Measurements from ENCODE around the gene LIFR.

DNA sequence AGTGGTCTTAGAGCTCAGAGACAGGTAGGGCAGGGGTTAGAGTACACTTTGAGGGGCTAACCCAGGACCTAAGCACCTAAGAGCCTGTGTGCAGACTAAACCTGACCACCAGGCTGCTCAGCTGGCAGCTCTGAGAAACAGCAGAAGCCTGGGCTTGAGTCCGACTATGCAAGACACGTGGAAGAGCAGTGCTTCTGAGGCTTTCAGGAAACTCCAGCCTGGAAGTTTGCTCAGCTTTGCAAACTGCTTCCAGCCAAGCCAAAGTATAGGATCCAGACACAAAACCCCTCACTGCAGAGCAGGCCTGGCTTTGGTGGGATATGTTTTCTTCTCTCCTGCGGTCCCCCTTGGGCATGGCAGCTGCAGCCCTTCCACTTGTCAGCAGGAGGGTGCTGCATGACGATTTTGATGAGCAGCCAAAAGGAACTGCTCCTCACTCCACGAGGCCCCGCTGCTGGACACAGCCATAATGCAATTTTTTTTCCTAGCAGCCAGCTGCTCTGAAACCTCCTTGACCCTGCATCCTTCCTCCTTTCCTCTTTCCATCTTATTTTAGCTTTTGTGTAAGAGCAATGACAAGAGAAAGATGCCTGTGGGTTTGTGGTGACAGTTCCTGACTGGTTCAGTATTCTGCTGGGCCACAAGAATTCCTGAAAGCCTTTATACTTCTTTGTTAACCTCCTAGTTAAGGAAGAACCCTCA lies 123.1 kb downstream of the LIFR start:
- TF ChIP-seq, protein P1, sequence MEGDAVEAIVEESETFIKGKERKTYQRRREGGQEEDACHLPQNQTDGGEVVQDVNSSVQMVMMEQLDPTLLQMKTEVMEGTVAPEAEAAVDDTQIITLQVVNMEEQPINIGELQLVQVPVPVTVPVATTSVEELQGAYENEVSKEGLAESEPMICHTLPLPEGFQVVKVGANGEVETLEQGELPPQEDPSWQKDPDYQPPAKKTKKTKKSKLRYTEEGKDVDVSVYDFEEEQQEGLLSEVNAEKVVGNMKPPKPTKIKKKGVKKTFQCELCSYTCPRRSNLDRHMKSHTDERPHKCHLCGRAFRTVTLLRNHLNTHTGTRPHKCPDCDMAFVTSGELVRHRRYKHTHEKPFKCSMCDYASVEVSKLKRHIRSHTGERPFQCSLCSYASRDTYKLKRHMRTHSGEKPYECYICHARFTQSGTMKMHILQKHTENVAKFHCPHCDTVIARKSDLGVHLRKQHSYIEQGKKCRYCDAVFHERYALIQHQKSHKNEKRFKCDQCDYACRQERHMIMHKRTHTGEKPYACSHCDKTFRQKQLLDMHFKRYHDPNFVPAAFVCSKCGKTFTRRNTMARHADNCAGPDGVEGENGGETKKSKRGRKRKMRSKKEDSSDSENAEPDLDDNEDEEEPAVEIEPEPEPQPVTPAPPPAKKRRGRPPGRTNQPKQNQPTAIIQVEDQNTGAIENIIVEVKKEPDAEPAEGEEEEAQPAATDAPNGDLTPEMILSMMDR (IDR thresholded peaks at IDR 0.05; ENCODE audit: poor library complexity): no peak
- TF ChIP-seq EZH2 (IDR thresholded peaks at IDR 0.05; ENCODE audit: borderline replicate concordance): no peak
- TF ChIP-seq EZH2phosphoT487 (IDR thresholded peaks at IDR 0.05; ENCODE audit: low read depth, severe bottlenecking, unreplicated experiment): no peak

Measured in hepatocyte (in vitro differentiated cells).